NK-92 (cell line): Measurements from ENCODE around the gene TEKT3.

Experiments
- DNase-seq: peaks from one replicate; lab custom pipeline; 2025; ENCODE audit not compliant: unreplicated experiment; lab: John Stamatoyannopoulos, UW

The TEKT3 gene

DNA sequence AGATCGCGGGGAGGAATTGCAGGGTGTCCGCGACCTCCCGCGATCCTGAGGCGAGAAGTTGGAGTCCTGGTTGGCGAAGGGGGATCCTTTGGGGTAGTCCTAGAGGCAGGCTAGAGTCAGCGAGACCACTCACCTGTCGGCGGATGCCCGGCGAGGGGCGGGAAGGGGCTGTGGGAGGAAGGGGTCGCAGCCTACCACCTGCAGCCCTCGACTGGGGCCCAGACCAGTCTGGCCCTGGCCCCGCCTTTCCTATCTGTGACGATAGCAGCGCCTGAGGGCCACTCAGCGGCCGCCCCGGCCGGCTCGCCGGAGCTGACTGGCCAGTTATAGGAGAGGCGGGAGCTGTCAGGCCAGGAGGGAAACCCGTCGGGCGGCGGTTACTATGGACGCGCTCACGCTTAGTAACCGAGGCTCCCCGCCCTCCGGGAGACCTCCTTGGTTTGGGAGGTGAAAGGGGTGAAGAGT is at the start of gene TEKT3:
Gene TEKT3 (minus strand): TSS at position 213 of the 465 bp plus-strand sequence. CDS start 10,012 bp downstream, outside the sequence.
- DNase-seq = no peak

DNA sequence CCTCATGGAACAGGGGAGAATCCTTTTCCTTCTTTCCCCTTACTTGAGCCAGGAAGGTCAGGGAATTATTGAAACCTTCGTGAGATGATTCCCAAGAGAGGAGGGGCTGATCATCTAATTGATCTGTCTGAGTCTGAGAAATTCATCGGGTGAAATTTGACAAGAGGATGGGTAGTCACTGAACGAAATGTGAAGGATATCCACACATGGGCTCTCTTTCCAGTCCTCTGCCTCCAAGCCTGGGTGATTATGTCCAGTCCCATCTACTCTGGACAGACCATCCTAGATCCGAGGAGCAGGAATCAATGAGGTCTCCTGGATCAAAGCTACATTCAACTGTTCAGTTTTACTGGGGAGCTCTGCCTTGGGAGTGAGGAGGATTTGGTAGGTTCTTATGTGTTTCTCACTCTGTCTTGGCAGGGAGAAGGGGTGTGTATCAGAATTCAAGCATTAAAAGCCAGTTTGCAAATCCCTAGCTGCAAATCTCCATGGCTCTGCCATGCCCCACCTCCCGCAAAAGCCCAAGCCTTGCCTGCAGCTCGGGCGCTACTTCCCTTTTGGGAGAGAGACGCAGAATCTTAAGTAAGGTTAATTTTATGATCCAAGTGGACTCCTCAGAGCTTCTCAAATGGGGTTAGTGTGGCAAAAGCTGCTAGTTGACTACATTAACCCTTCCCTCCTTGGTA is 47.1 kb upstream of the TEKT3 start:
- no peak for DNase-seq

DNA sequence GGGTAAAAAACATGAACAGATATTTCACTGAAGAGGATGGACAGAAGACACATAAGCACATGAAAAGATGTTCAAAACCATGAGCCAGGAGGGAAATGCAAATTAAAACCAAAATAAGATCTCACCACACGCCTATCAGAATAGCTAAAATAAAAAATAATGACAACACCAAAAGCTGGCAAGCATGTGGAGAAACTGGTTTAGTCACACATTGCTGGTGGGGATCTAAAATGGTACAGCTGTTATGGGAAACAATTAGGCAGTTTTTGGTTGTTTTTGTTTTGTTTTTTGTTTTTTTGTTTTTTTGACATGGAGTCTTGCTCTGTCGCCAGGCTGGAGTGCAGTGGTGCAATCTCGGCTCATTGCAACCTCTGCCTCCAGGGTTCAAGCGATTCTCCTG is 44.7 kb upstream of the TEKT3 start:
- DNase-seq = no peak

DNA sequence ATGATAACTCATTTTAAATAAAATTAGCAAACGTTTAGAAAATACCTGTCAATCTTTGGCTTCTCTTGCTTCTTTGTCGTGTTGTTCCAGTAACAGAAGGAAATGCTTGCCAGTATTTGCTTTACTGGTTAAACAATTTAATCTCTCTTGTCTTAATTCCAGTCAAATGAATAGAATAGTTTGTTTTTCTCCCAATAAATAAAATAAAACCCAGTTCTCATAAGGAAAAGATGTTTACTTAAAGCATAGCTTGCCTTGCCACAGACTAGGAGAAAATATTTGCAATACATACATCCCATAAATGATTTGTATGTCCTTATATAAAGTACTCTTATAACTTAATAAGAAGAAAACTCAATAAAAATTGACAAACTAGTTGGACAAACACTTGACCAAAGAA is 43.9 kb upstream of the TEKT3 start:
- no peak for DNase-seq

DNA sequence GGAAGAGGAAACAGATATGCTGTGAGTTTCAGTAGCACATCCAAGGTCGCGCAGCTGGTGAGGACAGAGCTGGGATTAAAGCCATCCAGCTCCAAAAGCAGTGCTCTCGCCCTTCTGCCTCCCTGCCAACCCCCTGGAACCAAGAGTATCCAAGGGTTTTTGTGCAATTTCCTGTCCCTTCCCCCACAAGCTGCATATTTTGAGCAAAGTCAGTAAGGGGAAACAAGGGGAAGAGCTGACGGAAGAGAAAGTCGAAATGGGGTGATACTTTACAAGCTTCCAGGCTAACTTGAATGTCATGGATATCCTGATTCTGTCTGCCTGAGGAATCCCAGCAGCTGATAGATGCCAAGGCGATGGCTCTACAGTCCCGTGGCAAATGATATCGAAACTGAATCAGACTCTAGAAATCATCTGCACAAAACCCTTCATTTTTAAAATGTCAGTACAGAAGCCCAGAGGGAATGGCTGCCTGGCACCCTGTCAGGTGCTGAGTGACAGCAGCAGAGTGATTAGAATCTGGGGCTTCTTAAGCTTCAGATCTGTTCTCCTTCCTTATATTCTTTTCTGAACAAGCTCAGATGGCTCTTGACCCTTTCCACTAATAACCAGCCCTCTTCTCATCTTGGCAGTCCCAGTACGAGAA is 42.9 kb upstream of the TEKT3 start:
- DNase-seq = no peak

DNA sequence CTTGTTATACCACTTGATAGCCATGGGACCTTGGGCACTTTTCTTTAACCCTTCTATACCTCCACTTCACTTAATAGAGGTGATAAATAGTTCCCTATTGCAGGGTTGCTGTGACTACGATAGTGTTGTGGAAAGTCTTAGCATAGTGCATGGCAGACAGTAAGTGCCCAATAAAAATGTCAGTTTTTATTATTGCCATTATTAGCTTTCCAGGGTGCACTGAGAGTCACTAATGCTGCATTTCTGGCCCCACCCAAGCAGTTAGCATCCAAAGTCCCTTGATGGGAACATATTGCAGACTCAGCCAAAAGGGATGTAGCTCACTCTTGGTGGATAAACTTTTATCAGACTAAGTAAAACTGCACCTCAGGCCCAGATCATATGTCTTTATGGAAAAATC is 41.5 kb upstream of the TEKT3 start:
- DNase-seq = no peak

DNA sequence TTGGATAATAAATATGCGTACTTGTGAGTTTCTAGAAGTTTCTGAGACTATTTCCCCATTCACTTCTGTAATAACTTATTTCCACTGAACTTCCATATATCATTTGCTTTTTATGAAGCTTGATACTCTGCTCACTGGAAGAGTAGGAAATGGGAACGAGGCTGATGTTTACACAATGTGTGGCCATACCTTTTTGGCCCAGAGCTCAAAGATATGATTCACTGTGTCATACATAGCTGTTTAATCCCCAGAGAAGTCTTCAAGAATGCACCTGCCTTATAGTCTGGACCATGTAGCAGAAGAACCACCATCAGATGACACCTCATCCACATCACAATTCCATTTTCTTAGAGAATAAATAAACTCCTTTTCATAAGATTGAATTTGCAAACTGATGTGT is 40.3 kb upstream of the TEKT3 start:
- DNase-seq = no peak

DNA sequence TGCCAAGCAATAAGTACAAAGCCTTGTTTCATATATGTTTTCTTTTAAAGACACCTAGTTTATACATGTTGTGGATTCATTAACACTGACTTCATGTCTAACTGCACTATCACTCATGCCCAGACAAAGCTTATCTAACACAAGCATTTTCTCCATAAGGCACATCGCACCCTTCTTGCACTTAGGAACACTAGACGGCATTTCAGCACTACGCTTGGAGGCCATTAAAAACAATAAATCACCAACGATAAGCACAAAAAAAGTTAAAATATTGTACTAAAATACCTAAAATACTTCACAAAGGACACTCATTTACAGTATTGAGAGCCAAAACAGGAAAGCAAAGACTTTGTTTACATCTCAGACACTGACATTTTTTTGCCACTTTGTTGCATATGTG is 39.0 kb upstream of the TEKT3 start:
- DNase-seq = no peak

DNA sequence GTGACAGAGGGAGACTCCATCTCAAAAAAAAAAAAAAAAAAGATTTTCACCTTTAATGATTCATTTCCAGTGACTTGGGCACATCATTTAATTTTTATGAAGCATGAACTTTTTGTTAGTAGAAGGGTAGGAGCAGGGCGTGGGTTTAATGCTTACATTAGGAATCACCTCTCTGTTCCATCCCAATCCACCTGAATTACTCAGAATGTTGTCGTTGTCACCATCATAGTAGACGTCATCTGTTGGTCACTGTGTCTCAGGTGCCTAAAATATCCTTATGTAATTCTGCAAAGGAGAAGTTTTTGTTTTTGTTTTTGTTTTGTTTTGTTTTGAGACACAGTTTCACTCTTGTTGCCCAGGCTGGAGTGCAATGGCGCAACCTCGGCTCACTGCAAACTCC is 38.3 kb upstream of the TEKT3 start:
- no peak for DNase-seq

DNA sequence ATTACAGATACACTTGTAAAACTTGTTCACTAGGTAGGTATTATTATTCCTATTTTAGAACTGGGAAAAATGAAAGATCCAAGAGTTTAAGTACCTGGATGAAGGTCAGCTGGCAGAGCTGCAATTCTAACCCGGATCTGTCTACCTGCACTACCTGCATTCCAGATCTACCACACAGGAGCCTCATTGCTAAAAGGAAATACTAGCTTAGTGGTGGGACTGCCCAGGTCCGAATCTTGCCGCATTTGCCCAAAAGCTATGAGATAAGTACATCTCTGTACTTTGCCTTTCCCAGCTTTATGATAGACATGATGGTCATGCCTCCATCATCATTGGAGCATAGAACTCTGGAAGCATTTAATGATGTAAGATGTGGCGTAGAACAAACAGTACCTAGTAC is 36.8 kb upstream of the TEKT3 start:
- DNase-seq = no peak

DNA sequence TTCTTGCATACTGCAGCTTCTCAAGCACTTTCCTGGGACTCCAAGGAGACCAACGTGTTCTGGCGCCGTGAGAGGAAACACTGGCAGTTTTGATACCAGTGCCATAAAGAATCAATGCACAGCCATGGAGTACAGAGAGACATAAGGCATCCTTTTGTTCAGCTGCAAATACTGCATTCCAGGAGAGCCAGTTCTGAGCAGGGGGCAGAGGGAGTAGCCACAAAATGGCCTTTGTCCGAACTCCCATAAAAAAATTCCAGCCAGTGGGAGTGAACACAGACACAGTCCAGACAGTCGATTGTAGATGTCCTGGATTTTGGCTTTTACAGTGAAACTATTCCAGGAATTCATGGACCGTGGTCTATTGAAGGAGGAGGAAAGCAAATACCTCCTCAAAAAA is 36.2 kb upstream of the TEKT3 start:
- DNase-seq = no peak

DNA sequence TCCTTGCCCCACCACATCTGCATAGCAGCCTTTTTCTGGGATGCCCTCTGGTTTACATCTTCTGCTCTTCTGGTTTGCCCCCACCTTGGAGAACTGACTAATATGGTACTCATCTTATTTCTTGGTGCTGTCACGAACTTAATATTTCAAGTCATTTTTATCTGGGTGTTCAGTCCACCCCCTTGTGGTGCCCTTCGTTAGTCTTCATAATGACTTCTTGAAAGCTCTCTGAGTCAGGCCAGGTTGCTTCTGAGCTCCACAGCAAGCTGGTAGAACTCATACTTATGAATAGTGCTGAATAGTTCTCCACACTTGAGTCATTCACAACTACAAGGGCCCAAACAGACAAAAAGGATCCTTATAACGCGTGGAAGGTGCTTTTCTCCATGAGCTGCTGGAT is 35.8 kb upstream of the TEKT3 start:
- DNase-seq = no peak

DNA sequence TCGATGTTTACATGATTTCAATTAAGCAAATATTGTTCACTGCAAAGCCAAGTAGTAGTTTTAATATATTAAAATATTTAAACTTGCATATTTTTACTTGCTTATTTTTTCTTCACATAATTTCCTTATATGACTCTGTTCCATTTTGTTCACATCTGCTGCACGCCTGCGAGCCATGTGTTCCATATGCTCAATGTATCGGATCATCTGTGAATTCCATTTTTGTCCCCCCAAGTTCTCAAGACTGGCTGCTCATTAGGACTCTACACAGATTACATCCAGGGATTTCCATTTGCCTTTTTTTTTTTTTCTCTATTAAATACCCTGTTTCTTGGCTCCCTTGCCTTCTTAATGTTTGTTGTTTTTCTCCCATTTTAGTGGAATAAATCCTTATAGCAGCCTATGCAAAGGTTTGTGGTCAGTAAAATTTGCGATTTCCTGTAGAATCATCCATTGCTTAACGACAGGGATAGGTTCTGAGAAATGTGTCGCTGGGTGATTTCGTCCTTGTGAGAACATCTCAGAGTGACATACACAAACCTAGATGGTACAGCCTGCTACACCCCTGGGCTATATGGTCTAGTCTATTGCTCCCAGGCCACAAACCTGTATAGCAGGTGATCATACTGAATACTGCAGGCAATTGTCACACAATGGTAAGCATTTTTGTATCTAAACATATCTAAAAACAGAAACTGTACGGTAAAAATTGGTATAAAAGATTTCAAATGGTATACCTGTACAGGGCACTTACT is 30.2 kb upstream of the TEKT3 start:
- no peak for DNase-seq

DNA sequence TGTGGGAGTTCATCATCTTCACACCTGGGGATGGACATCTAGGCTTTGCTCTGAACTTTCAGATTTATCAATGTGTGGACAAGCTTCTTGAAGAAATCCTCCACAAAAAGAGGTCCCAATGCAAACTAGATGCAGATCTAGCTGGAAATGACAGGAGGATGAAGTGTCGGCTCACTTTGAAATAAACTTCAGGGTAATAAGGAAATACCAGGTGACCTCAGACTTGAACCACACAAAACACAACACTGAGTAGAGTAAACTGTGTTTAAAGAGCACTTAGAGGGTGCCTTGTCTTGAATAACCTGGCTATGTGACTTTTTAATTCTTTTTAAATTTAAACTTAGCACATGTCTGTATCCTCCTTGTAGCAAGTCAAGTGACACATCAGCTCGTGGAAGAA is 27.2 kb upstream of the TEKT3 start:
- no peak for DNase-seq

DNA sequence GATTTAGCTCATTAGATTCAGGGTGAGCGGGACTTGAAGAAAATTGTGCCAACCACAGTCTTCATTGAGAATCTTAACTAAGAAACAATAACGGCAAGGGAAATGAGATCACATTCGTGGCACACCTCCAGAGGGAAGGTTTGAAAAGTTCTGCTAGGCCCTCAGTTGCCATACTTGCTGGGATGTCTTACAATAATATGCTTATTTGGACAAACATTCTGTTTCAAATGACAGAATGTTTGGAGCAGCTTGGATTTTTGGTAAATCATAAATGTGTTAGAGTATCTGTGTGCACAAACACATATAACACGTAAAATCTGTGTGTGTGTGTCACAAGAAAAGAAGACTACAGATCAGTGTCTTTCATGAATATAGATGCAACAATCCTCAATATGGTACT is 24.6 kb upstream of the TEKT3 start:
- no peak for DNase-seq

DNA sequence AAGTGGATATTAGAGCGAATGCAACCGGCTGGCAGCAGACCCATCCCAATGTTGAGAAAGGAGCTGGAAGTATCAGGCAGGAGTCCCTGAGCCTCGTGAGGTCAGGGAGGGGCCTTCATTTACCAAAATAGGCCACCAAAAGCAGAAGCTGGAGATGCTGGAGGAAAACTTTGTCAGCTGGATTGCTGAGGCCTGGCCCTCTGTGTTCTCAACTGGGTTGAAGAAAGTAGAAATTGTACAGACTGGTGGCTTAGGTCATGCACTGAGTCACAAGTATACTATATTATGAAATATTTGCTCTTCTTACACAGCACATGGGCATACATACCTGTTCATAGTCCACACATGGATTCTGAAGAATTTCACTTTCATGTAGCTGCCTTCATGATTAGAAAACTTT is 23.2 kb upstream of the TEKT3 start:
- no peak for DNase-seq

DNA sequence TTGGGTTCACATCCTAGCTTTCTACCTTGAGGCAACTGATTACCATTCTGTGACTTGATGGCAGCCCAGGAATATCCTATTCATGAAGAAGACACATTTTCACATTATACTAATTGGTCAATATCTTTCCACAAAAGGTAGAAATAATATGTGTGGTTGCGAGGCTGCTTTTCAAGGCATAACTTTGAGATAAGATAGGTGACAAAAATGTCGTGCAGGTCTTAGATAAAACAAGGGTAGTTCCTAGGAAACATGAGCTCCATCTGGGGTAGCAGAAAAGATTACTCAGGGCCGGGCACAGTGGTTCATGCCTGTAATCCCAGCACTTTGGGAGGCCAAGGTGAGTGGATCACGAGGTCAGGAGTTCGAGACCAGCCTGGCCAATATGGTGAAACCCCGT is 22.3 kb upstream of the TEKT3 start:
- DNase-seq = no peak

DNA sequence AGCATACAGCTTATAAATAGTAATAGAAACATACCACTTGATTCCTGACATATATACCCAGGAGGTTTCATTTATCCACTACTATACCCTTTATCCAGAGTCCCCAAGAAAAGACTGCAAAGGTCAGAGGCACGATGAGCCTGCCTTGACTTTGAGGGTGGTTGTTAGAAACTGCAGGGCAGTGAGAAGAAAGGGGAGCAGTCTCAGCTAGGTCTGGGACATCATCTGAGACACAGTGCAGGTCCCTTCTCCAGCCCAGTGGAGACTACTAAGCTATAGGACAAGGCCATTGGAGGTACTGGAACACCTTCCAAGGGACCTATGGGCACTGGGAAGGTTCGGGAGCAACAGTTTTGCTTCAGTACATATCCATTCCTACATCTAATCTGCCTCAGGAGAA is 20.2 kb upstream of the TEKT3 start:
- DNase-seq = no peak

DNA sequence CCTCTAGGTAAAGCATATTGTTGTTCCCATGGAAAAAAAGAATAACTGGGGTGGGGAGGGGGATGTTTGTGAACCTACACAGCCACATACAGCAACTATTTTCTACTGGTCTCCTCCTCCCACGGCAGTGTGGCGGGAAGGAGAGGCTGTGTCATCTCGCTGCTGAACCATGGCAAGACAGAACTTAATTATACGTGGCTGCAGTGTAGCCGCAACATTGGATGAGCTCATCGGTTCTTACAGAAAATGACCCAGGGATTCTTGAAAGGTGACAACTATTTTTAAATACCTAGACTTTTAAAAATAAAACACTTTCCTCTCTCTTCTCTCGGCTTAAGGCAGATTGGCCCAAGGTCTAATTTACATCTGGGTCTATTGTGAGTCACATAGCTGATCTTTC is 19.8 kb upstream of the TEKT3 start:
- DNase-seq = no peak

DNA sequence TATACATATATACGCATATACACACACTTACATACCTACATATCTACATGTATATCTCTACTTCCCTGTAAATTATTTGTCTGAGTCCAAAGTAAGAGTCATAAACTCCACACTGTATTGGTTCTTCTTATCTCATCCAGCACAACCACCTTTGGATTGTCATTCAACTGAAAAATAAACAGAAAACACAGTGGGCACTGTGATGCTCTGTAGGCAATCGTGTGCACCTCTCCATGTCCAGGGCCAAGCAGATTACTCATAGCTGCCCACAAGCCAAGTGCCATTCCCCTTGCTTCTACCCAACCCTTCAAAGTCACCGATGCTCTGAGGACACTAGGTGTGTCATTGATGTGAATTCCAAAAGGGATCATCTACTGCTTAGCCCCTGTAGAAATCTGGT is 12.9 kb upstream of the TEKT3 start:
- DNase-seq = no peak

DNA sequence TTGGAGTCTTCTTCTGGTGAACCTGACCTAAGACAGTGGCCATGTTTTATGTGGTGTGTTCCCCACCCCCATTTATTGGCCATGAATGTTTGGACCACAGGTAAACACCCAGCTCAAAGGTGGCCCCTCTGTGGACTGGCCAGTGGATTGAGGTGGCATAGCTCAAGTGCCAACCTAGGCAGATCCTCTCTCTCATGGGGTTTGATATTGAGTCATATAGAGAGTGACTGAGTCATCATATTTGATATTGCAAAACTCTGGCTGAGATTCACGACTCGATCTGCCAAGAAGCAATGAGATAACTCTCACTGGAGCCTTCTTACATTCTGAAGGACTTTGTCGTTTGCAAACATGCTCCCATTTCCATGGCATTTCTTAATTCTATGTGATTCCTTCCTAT is 10.5 kb upstream of the TEKT3 start:
- no peak for DNase-seq

DNA sequence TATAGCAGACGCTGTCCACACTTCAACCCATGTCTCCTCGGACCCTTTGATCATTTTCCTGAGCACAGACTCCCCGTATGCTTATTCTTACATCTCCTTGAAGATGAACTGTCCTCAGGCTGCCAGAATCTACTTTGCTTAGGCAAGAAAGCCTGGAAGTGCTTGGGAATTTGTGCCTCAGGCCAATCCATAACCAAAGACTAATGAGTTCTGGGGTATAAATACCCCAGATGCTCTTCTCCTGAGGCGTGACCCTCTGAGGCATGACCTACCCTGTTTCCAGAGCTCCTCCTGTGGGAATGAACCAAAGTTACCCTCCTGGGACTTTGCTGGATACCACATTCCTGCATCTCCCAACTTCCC is 10.1 kb upstream of the TEKT3 start:
- DNase-seq = no peak
